GM03348 (cell line): ENCODE results near the gene NSUN7.

Experiments
- DNase-seq: peaks from one replicate; pipeline ENCODE4 v3.0.0; 2012; ENCODE audit warnings: low spot score

NSUN7 gene

GRCh38 chr4:40822420-40823166, 72.8 kb downstream of the NSUN7 start:
- no peak for DNase-seq

- DNase-seq: no peak
Observed at GRCh38 chr4:40825014-40825838, 75.5 kb downstream of the NSUN7 start.

GRCh38 chr4:40826821-40827220, 77.1 kb downstream of the NSUN7 start:
- no peak for DNase-seq

- no peak for DNase-seq
Observed at GRCh38 chr4:40827758-40828157, 78.0 kb downstream of the NSUN7 start.

- DNase-seq: no peak
Observed at GRCh38 chr4:40828661-40829060, 78.9 kb downstream of the NSUN7 start.

GRCh38 chr4:40829586-40829985, 79.8 kb downstream of the NSUN7 start:
- DNase-seq: no peak

GRCh38 chr4:40831146-40831907, 81.6 kb downstream of the NSUN7 start:
- DNase-seq: no peak

- no peak for DNase-seq
Observed at GRCh38 chr4:40832175-40832574, 82.4 kb downstream of the NSUN7 start.

- DNase-seq: no peak
Observed at GRCh38 chr4:40833212-40833611, 83.5 kb downstream of the NSUN7 start.

GRCh38 chr4:40837094-40837870, 87.5 kb downstream of the NSUN7 start:
- DNase-seq: no peak

- no peak for DNase-seq
Observed at GRCh38 chr4:40838742-40839141, 89.0 kb downstream of the NSUN7 start.

GRCh38 chr4:40840255-40840984, 90.7 kb downstream of the NSUN7 start:
- DNase-seq: no peak

- peak; percentile 70 for DNase-seq
Observed at GRCh38 chr4:40840985-40841571, 91.3 kb downstream of the NSUN7 start.

- no peak for DNase-seq
Observed at GRCh38 chr4:40842318-40842717, 92.6 kb downstream of the NSUN7 start.

GRCh38 chr4:40842725-40843423, 93.1 kb downstream of the NSUN7 start:
- DNase-seq: no peak

- DNase-seq: no peak
Observed at GRCh38 chr4:40843696-40844095, 93.9 kb downstream of the NSUN7 start.

GRCh38 chr4:40844261-40844660, 94.5 kb downstream of the NSUN7 start:
- no peak for DNase-seq

- no peak for DNase-seq
Observed at GRCh38 chr4:40845154-40845835, 95.5 kb downstream of the NSUN7 start.

GRCh38 chr4:40846532-40846931, 96.8 kb downstream of the NSUN7 start:
- no peak for DNase-seq

GRCh38 chr4:40848251-40848650, 98.5 kb downstream of the NSUN7 start:
- DNase-seq: no peak
